DOHH2 (cell line): ENCODE measurements around the gene COA7.
"Not testable (repeated sequence)": the region's sequence is repeated elsewhere in the genome, so short reads cannot be mapped to it uniquely, and the experiment has no call there.

Experiments
- H3F3A ChIP-seq: fragments of 200-600 bp; sonication (generic), shearing (Covaris generic); 2 replicates; pipeline ENCODE4 v1.6.0; 2016; ENCODE audit warnings: antibody characterized with exemption, mild to moderate bottlenecking; ENCODE audit not compliant: control insufficient read depth, insufficient read depth
- H3K27ac ChIP-seq: fragments of 200-600 bp; sonication (generic); 2 replicates; pipeline ENCODE4 v1.5.1; 2014; ENCODE audit warnings: low read depth, mild to moderate bottlenecking, low read length, moderate library complexity
- H3K27me3 ChIP-seq: fragments of 200-600 bp; sonication (generic); 2 replicates; pipeline ENCODE4 v1.6.1; 2014; ENCODE audit warnings: mild to moderate bottlenecking, low read length, mixed read lengths; ENCODE audit not compliant: control insufficient read depth
- H3K36me3 ChIP-seq: fragments of 200-600 bp; sonication (generic); 2 replicates; pipeline ENCODE4 v1.6.1; 2014; ENCODE audit warnings: mild to moderate bottlenecking, low read length, moderate library complexity, mixed read lengths; ENCODE audit not compliant: control insufficient read depth
- H3K4me1 ChIP-seq: fragments of 200-600 bp; sonication (generic); 2 replicates; pipeline ENCODE4 v1.6.1; 2014; ENCODE audit warnings: mild to moderate bottlenecking, low read length, mixed read lengths; ENCODE audit not compliant: control insufficient read depth
- H3K4me2 ChIP-seq: fragments of 200-600 bp; sonication (generic); 2 replicates; pipeline ENCODE4 v1.6.0; 2014; ENCODE audit warnings: mild to moderate bottlenecking, low read length, moderate library complexity
- H3K4me3 ChIP-seq: fragments of 200-600 bp; sonication (generic); 2 replicates; pipeline ENCODE4 v1.5.1; 2014; ENCODE audit warnings: mild to moderate bottlenecking, low read length, mixed read lengths
- H3K79me2 ChIP-seq: fragments of 200-600 bp; sonication (generic); 2 replicates; pipeline ENCODE4 v1.6.1; 2014; ENCODE audit warnings: mild to moderate bottlenecking, low read length, mixed read lengths; ENCODE audit not compliant: control insufficient read depth
- H3K9me2 ChIP-seq: fragments of 200-600 bp; sonication (generic); replicated peaks from 2 replicates; pipeline ENCODE4 v1.6.1; 2014; ENCODE audit warnings: mild to moderate bottlenecking, low read length, mixed read lengths; ENCODE audit not compliant: control insufficient read depth
- H3K9me3 ChIP-seq: fragments of 200-600 bp; sonication (generic); 2 replicates; pipeline ENCODE4 v1.6.1; 2014; ENCODE audit warnings: antibody characterized with exemption, low read length, mixed read lengths; ENCODE audit not compliant: control insufficient read depth, insufficient read depth
- H4K20me1 ChIP-seq: fragments of 200-600 bp; sonication (generic); 2 replicates; pipeline ENCODE4 v1.6.0; 2014; ENCODE audit warnings: low read depth, mild to moderate bottlenecking, antibody characterized with exemption, low read length, moderate library complexity; ENCODE audit not compliant: control insufficient read depth, insufficient read depth
- CTCF ChIP-seq: fragments of 200-600 bp; sonication (generic); IDR thresholded peaks from one replicate; pipeline ENCODE4 v1.5.1; 2014; ENCODE audit warnings: antibody characterized with exemption, mild to moderate bottlenecking, low read depth, low read length; ENCODE audit not compliant: poor library complexity, severe bottlenecking
- EZH2phosphoT487 ChIP-seq: fragments of 200-600 bp; sonication (generic); IDR thresholded peaks from 2 replicates; pipeline ENCODE4 v1.6.1; 2017; ENCODE audit warnings: borderline replicate concordance, mild to moderate bottlenecking, antibody characterized with exemption, low read length, moderate library complexity, mixed read lengths

Gene COA7

GRCh38 chr1:52723260-52723659, 25.1 kb upstream of the COA7 start:
- H3F3A ChIP-seq = no peaks in the 10 kb centered on the region
- TF ChIP-seq EZH2phosphoT487 = no peak
- TF ChIP-seq CTCF = no peak
- H3K4me3 ChIP-seq = no peak overlapping the region
- peaks cover 18% of the 10 kb centered on the region for H3K79me2 ChIP-seq
- peaks cover 22% of the 10 kb centered on the region for H3K4me1 ChIP-seq
- no peaks in the 10 kb centered on the region for H3K36me3 ChIP-seq
- no peaks in the 10 kb centered on the region for H3K27me3 ChIP-seq
- no peak overlapping the region for H3K27ac ChIP-seq
- no peaks in the 10 kb centered on the region for H3K9me2 ChIP-seq
- H4K20me1 ChIP-seq = no peaks in the 10 kb centered on the region
- H3K9me3 ChIP-seq = no peaks in the 10 kb centered on the region
- no peak overlapping the region for H3K4me2 ChIP-seq

- H3K4me1 ChIP-seq, H3K27ac ChIP-seq, H3F3A ChIP-seq, H3K79me2 ChIP-seq, H3K4me3 ChIP-seq, H3K36me3 ChIP-seq, H4K20me1 ChIP-seq, H3K9me3 ChIP-seq, H3K4me2 ChIP-seq, H3K27me3 ChIP-seq, H3K9me2 ChIP-seq: not testable (repeated sequence)
Measured at GRCh38 chr1:52715296-52715695, 17.1 kb upstream of the COA7 start.

GRCh38 chr1:52713590-52713989, 15.4 kb upstream of the COA7 start:
- Histone ChIP-seq H3K27me3 (no peaks in the 10 kb centered on the region; the same call in 1 of the 2 replicates), H3K4me1 (no peaks in the 10 kb centered on the region), H3K36me3 (no peaks in the 10 kb centered on the region), H3F3A (no peaks in the 10 kb centered on the region), H3K79me2 (no peaks in the 10 kb centered on the region), H3K4me2 (no peak overlapping the region), H3K27ac (no peak overlapping the region), H3K4me3 (no peak overlapping the region), H3K9me2 (no peaks in the 10 kb centered on the region), H4K20me1 (no peaks in the 10 kb centered on the region), H3K9me3 (no peaks in the 10 kb centered on the region)
- TF ChIP-seq EZH2phosphoT487 = no peak
- no peak for TF ChIP-seq CTCF

GRCh38 chr1:52709016-52709415, 10.9 kb upstream of the COA7 start:
- no peaks in the 10 kb centered on the region for H3K36me3 ChIP-seq
- H3K27me3 ChIP-seq = peaks cover 4% of the 10 kb centered on the region; the same call in 1 of the 2 replicates
- no peaks in the 10 kb centered on the region for H3K9me2 ChIP-seq
- no peak overlapping the region for H3K27ac ChIP-seq
- H3K79me2 ChIP-seq = no peaks in the 10 kb centered on the region
- H3K4me2 ChIP-seq = no peak overlapping the region
- no peaks in the 10 kb centered on the region for H3K4me1 ChIP-seq
- no peak overlapping the region for H3K4me3 ChIP-seq
- TF ChIP-seq EZH2phosphoT487 (no peak), CTCF (no peak)
- no peaks in the 10 kb centered on the region for H4K20me1 ChIP-seq
- H3F3A ChIP-seq = no peaks in the 10 kb centered on the region
- H3K9me3 ChIP-seq = no peaks in the 10 kb centered on the region
